SK-N-SH treated with all-trans-retinoic acid at 6 μM for 48 hours (cell line): ENCODE measurements around the gene BLM.

Source experiments
- CSDC2 ChIP-seq: fragments of 250-450 bp; sonication (Bioruptor Pico); IDR thresholded peaks from 2 replicates; pipeline ENCODE4 v1.5.0; 2020; ENCODE audit warnings: mild to moderate bottlenecking, moderate library complexity
- ISL1 ChIP-seq: fragments of 250-450 bp; sonication (Bioruptor Pico); IDR thresholded peaks from 2 replicates; pipeline ENCODE4 v2.1.2; 2022; ENCODE audit warnings: mild to moderate bottlenecking, moderate library complexity
- OSR1 ChIP-seq: fragments of 250-450 bp; sonication (Bioruptor Pico); IDR thresholded peaks from 2 replicates; pipeline ENCODE4 v1.8.0; 2022; ENCODE audit warnings: moderate library complexity, mild to moderate bottlenecking, inconsistent platforms
- POU6F1 ChIP-seq: fragments of 250-450 bp; sonication (Bioruptor Pico); IDR thresholded peaks from 2 replicates; pipeline ENCODE4 v1.8.0; 2021; ENCODE audit warnings: low read depth, mild to moderate bottlenecking, moderate library complexity, borderline replicate concordance
- RARB ChIP-seq: fragments of 250-450 bp; sonication (Bioruptor Pico); IDR thresholded peaks from 2 replicates; pipeline ENCODE4 v1.8.0; 2021; ENCODE audit warnings: mild to moderate bottlenecking, moderate library complexity
- SNAI2 ChIP-seq: fragments of 250-450 bp; sonication (Bioruptor Pico); IDR thresholded peaks from 2 replicates; pipeline ENCODE4 v1.5.0; 2020; ENCODE audit warnings: mild to moderate bottlenecking, moderate library complexity
- TOX ChIP-seq: fragments of 250-450 bp; sonication (Bioruptor Pico); IDR thresholded peaks from 2 replicates; pipeline ENCODE4 v1.8.0; 2021; ENCODE audit warnings: mild to moderate bottlenecking, moderate library complexity, borderline replicate concordance
- TSHZ2 ChIP-seq: fragments of 250-450 bp; sonication (Bioruptor Pico); IDR thresholded peaks from 2 replicates; pipeline ENCODE4 v1.5.0; 2020; ENCODE audit warnings: mild to moderate bottlenecking, moderate library complexity
- ZC3H10 ChIP-seq: fragments of 250-450 bp; sonication (Bioruptor Pico); IDR thresholded peaks from 2 replicates; pipeline ENCODE4 v1.5.1; 2021; ENCODE audit warnings: mild to moderate bottlenecking, moderate library complexity

GRCh38 chr15:90863987-90864386 lies 146.8 kb downstream of the BLM start:
- TF ChIP-seq ZC3H10 (CRISPR knock-in tag) (no peak), RARB (CRISPR knock-in tag) (no peak), OSR1 (no peak), SNAI2 (no peak), TSHZ2 (CRISPR knock-in tag) (no peak), ISL1 (CRISPR knock-in tag) (no peak), CSDC2 (CRISPR knock-in tag) (no peak), POU6F1 (CRISPR knock-in tag) (no peak), TOX (CRISPR knock-in tag) (no peak)
